Activated CD8-positive, alpha-beta memory T cell treated with anti-CD3 and anti-CD28 coated beads, Interleukin-2, amount 10 ng/mL, durations not matched to agents 7 days and 5 days (primary cell): ENCODE data around the gene PTPN12. TPM values are rescaled to one million over a fixed set of nuclear protein-coding genes. Genes with fewer than 3 reads are reported as not detected.

Experiments
- ATAC-seq: fragments of 150-1000 bp; cut with Tn5 transposase; one replicate; pipeline ENCODE4 v1.10.0; 2021; ENCODE audit warnings: moderate library complexity
- CTCF ChIA-PET: fragments of 350-600 bp; sonication (Branson Sonifier 250); formaldehyde crosslinking; loops from one replicate; lab custom pipeline; 2021; ENCODE audit warnings: antibody characterized with exemption; lab: Charles Lee
- DNase-seq: peaks from one replicate; pipeline ENCODE4 v3.0.0-alpha.2; 2020
- H3K27ac Mint-ChIP-seq: one replicate; pipeline ENCODE4 v1.8.0; 2021; ENCODE audit warnings: mild to moderate bottlenecking, mixed read lengths
- H3K27me3 Mint-ChIP-seq: one replicate; pipeline ENCODE4 v1.8.0; 2021; ENCODE audit warnings: mixed read lengths
- H3K36me3 Mint-ChIP-seq: one replicate; pipeline ENCODE4 v1.8.0; 2021; ENCODE audit warnings: mild to moderate bottlenecking, mixed read lengths
- H3K4me1 Mint-ChIP-seq: one replicate; pipeline ENCODE4 v1.8.0; 2021; ENCODE audit warnings: mixed read lengths
- H3K4me3 Mint-ChIP-seq: one replicate; pipeline ENCODE4 v1.8.0; 2021; ENCODE audit warnings: mild to moderate bottlenecking, moderate library complexity, mixed read lengths
- H3K9me3 Mint-ChIP-seq: one replicate; pipeline ENCODE4 v1.8.0; 2022; ENCODE audit warnings: low read depth, mixed read lengths
- total RNA-seq, 2 experiments: library from RNA; stranded (reverse); gene quantifications; one replicate each; pipeline ENCODE4 v1.2.3, GENCODE V29; 2021

PTPN12 gene
- total RNA-seq, 2 experiments from 2014 or later: 20.6 to 20.8 TPM

DNA sequence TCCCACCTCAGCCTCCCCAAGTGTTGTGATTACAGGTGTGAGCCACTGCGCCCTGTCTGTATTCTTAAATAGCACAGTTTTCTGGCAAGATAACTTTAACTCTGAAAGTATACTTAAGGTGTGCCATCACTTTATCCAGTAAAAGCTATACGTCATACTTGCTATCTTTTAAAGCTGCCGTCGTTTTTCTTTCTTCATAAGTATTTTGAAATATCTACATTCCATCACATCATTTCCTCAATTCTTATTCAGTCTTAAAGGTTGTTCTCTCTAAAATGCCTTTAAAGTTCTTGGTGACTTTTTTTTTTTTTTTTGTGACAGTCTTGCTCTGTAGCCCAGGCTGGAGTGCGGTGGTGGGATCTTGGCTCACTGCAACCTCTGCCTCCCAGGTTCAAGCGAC lies 34.7 kb downstream of the PTPN12 start:
- DNase-seq (no peak), ATAC-seq (no peak)
- CTCF ChIA-PET: no interaction called here
- Mint-ChIP-seq H3K27ac (no peak overlapping the region), H3K27me3 (no peaks in the 10 kb centered on the region), H3K4me3 (no peak overlapping the region), H3K9me3 (no peaks in the 10 kb centered on the region), H3K4me1 (no peaks in the 10 kb centered on the region), H3K36me3 (no peaks in the 10 kb centered on the region)

DNA sequence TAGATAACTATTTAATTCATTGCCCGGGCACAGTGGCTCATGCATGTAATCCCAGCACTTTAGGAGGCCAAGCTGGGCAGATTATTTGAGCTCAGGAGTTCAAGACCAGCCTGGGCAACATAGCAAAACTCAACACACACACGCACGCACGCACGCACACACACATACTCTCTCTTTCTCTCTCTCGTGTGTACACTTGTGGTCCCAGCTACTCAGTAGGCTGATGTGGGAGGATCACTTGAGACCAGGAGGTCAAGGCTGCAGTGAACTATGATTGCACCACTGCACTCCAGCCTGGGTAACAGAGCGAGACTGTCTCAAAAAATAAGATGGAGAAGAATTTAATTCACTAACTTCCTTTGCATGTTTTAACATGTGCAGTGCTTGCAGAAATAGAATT lies 38.1 kb downstream of the PTPN12 start:
- Mint-ChIP-seq H3K36me3 (no peaks in the 10 kb centered on the region), H3K9me3 (no peaks in the 10 kb centered on the region), H3K27me3 (no peaks in the 10 kb centered on the region), H3K4me1 (no peaks in the 10 kb centered on the region), H3K4me3 (no peak overlapping the region), H3K27ac (no peak overlapping the region)
- DNase-seq: no peak
- CTCF ChIA-PET: no interaction called here
- ATAC-seq: no peak

DNA sequence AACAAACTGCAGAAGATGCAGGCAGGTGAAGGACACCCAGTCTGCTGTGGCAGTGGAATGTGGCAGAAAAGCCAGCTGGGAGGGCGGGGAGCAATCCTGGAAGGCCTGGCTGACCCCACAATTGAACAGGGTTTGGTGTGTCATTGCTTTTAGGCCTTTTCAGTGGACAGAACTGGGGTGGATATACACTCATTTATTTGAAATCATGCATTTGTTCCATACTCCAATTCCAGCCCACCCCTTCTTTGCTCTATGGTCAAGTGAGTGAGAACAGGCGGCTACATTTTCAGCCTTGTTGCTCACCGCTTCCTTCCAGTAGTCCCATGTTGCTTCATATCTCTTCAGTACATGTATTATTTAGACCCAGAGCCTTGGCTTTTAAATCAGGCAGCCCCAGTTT lies 39.8 kb downstream of the PTPN12 start:
- no peak overlapping the region for H3K27ac Mint-ChIP-seq
- CTCF ChIA-PET: no interaction called here
- no peaks in the 10 kb centered on the region for H3K27me3 Mint-ChIP-seq
- H3K4me3 Mint-ChIP-seq: no peak overlapping the region
- no peaks in the 10 kb centered on the region for H3K9me3 Mint-ChIP-seq
- no peak for ATAC-seq
- DNase-seq: no peak
- no peaks in the 10 kb centered on the region for H3K36me3 Mint-ChIP-seq
- no peaks in the 10 kb centered on the region for H3K4me1 Mint-ChIP-seq

DNA sequence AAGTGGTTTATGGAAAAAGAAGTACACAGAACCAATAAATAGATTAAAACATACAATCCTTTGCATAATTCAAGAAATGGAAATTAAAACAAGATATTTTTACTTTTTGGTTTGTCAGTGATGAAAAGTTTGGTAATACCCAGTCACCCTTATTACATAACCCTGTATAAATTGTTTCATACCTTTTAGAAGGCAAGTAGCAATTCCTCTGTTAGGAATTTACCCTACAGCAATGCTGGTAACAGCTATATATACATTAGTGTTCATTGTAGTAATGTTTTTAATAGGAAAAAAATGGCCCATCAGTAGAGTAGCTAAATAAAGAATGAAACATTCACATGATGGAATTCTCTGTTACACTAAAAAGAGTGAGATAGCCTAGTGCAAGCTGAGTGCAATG lies 42.7 kb downstream of the PTPN12 start:
- ATAC-seq: no peak
- H3K4me3 Mint-ChIP-seq: no peak overlapping the region
- no peaks in the 10 kb centered on the region for H3K27me3 Mint-ChIP-seq
- H3K27ac Mint-ChIP-seq: no peak overlapping the region
- H3K36me3 Mint-ChIP-seq: peaks cover 1% of the 10 kb centered on the region
- no peaks in the 10 kb centered on the region for H3K9me3 Mint-ChIP-seq
- CTCF ChIA-PET: no interaction called here
- DNase-seq: no peak
- H3K4me1 Mint-ChIP-seq: no peaks in the 10 kb centered on the region

DNA sequence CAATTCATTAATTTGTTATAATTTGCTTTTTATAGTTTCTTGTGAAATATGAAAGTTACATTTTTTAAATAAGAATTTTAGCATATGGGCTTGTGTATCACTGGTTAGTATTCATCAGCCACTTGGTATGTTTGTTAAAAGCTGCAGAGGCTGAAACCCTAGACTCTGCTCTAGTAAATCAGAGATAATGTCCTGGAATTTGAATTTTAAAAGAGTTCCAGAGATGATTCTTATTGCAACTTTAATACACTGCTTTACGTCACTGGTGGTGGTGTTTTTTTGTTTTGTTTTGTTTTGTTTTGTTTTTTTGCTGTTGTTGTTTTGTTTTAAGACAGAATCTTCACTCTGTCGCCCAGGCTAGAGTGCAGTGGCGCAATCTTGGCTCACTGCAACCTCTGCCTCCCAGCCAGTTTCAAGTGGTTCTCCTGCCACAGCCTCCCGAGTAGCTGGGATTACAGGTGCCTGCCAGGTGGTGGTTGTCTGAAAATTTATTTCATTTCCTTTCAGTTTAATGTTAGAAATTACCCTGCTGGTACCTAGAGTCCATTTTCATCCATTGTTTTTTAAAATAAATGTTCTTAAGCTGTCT lies 43.8 kb downstream of the PTPN12 start:
- CTCF ChIA-PET: interaction anchor here (0.8 kb wide), 1 partner anchor 16 kb away, joined by 3 read pairs; no protein-coding TSS in a partner anchor
- Mint-ChIP-seq H3K27me3 (no peaks in the 10 kb centered on the region), H3K27ac (no peak overlapping the region), H3K4me3 (no peak overlapping the region), H3K4me1 (no peaks in the 10 kb centered on the region), H3K36me3 (peaks cover 1% of the 10 kb centered on the region), H3K9me3 (no peaks in the 10 kb centered on the region)
- ATAC-seq: no peak
- no peak for DNase-seq

DNA sequence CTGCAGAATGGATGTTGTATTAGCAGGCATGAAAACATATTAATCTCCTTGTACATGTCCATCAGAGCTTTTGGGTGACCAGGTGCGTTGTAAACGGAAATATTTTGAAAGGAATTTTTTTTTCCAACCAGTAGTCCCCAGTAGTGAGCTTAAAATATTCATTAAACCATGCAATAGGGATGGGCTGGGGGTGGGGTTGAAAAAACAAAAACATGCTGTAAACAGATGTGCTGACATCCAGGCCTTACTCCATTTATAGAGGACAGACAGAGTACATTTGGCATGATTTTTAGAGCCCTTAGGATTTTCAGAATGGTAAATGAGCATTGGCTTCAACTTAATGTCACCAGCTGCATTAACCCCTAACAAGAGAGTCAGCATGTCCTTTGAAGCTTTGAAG lies 50.2 kb downstream of the PTPN12 start:
- no peaks in the 10 kb centered on the region for H3K4me1 Mint-ChIP-seq
- no peaks in the 10 kb centered on the region for H3K36me3 Mint-ChIP-seq
- no peak overlapping the region for H3K4me3 Mint-ChIP-seq
- no peak overlapping the region for H3K27ac Mint-ChIP-seq
- ATAC-seq (no peak), DNase-seq (no peak)
- no peaks in the 10 kb centered on the region for H3K9me3 Mint-ChIP-seq
- H3K27me3 Mint-ChIP-seq: no peaks in the 10 kb centered on the region
- CTCF ChIA-PET: interaction anchor here (1.0 kb wide), 1 partner anchor 433 kb away, joined by 3 read pairs; no protein-coding TSS in a partner anchor

DNA sequence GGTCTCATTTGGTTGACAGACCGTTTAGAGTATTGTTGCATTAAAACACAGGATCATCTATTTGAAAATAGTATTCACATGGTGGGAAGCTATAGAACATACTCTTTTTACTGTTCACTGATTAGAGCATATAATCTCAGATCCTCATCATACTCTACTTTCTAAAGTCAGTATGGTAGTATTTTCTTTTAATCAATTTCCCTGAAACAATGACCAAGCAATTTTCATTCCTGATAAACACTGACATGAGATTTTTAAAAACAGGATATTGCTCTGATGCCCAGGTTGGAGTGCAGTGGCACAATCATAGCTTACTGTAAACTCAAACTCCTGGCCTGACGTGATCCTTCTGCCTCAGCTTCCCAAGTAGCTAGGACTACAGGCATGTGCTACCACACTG lies 63.9 kb downstream of the PTPN12 start:
- Mint-ChIP-seq H3K27ac (no peak overlapping the region), H3K27me3 (no peaks in the 10 kb centered on the region), H3K36me3 (peaks cover 1% of the 10 kb centered on the region), H3K4me1 (no peaks in the 10 kb centered on the region), H3K4me3 (no peak overlapping the region), H3K9me3 (no peaks in the 10 kb centered on the region)
- CTCF ChIA-PET: interaction anchor here (1.1 kb wide), 1 partner anchor 10 kb away, joined by 3 read pairs; no protein-coding TSS in a partner anchor
- ATAC-seq: no peak
- DNase-seq: no peak

DNA sequence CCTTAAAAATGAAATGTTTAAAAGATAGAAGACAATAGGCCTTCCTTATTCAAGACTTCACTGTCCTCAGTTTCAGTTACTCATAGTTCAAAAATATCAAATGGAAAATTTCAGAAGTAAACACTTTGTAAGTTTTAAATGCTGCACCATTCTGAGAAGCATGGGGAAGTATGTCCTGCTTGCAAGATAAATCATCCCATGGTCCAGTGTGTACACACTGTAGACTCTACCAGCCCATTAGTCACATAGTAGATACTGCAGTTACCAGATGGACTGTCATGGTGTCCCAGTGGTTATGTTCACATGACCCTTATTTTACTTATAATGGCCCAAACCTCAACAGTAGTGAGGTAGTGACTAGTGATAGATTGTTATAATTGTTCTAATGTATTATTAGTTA lies 69.5 kb downstream of the PTPN12 start:
- Mint-ChIP-seq H3K4me1 (no peaks in the 10 kb centered on the region), H3K9me3 (no peaks in the 10 kb centered on the region)

DNA sequence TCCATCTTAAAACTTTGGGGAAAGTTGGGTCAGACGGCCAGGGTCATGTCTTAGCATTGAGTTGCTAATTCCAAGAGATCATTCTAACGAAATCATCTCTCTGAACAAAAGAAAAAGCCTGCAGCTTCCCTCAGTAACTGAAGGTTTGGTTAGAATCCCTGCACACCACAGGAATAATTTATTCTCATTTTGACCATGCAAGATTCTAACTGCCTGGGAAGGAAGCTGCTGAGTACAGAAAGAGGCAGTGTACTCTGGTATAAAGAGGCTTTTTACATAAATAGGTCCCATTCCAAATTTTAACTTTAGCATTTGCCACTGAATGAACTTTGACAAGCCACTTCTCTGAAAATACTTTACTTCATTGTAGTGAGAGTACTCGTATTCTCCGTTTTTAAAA lies 82.2 kb downstream of the PTPN12 start:
- Mint-ChIP-seq H3K4me3 (no peak overlapping the region), H3K4me1 (no peaks in the 10 kb centered on the region), H3K9me3 (no peaks in the 10 kb centered on the region), H3K36me3 (no peaks in the 10 kb centered on the region), H3K27me3 (no peaks in the 10 kb centered on the region), H3K27ac (no peak overlapping the region)
- ATAC-seq (no peak), DNase-seq (no peak)
- CTCF ChIA-PET: no interaction called here

More for the DNA sequence above, 69.5 kb downstream of the PTPN12 start:
- no peak for DNase-seq
- CTCF ChIA-PET: no interaction called here
- ATAC-seq: no peak
- Mint-ChIP-seq H3K36me3 (peaks cover 1% of the 10 kb centered on the region), H3K27ac (no peak overlapping the region), H3K27me3 (no peaks in the 10 kb centered on the region), H3K4me3 (no peak overlapping the region)

DNA sequence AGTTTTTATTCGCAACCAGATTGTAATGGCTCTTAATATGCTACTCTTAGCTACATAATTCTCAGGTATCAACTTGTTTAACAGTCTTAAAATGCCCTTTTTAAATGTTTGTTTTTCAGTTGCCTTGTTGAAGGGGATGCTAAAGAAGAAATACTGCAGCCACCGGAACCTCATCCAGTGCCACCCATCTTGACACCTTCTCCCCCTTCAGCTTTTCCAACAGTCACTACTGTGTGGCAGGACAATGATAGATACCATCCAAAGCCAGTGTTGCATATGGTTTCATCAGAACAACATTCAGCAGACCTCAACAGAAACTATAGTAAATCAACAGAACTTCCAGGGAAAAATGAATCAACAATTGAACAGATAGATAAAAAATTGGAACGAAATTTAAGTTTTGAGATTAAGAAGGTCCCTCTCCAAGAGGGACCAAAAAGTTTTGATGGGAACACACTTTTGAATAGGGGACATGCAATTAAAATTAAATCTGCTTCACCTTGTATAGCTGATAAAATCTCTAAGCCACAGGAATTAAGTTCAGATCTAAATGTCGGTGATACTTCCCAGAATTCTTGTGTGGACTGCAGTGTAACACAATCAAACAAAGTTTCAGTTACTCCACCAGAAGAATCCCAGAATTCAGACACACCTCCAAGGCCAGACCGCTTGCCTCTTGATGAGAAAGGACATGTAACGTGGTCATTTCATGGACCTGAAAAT lies 89.7 kb downstream of the PTPN12 start:
- Mint-ChIP-seq H3K27ac (no peak overlapping the region), H3K9me3 (no peaks in the 10 kb centered on the region), H3K36me3 (peaks cover 7% of the 10 kb centered on the region), H3K4me3 (no peak overlapping the region), H3K27me3 (no peaks in the 10 kb centered on the region), H3K4me1 (no peaks in the 10 kb centered on the region)
- ATAC-seq (no peak), DNase-seq (no peak)
- CTCF ChIA-PET: interaction anchor here (1.0 kb wide), 1 partner anchor 25 kb away, joined by 3 read pairs; no protein-coding TSS in a partner anchor

DNA sequence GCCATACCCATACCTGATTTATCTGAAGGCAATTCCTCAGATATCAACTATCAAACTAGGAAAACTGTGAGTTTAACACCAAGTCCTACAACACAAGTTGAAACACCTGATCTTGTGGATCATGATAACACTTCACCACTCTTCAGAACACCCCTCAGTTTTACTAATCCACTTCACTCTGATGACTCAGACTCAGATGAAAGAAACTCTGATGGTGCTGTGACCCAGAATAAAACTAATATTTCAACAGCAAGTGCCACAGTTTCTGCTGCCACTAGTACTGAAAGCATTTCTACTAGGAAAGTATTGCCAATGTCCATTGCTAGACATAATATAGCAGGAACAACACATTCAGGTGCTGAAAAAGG lies 90.2 kb downstream of the PTPN12 start:
- CTCF ChIA-PET: no interaction called here
- peaks cover 7% of the 10 kb centered on the region for H3K36me3 Mint-ChIP-seq
- no peak overlapping the region for H3K4me3 Mint-ChIP-seq
- no peaks in the 10 kb centered on the region for H3K4me1 Mint-ChIP-seq
- DNase-seq: no peak
- no peak for ATAC-seq
- H3K27me3 Mint-ChIP-seq: no peaks in the 10 kb centered on the region
- no peaks in the 10 kb centered on the region for H3K9me3 Mint-ChIP-seq
- H3K27ac Mint-ChIP-seq: no peak overlapping the region

DNA sequence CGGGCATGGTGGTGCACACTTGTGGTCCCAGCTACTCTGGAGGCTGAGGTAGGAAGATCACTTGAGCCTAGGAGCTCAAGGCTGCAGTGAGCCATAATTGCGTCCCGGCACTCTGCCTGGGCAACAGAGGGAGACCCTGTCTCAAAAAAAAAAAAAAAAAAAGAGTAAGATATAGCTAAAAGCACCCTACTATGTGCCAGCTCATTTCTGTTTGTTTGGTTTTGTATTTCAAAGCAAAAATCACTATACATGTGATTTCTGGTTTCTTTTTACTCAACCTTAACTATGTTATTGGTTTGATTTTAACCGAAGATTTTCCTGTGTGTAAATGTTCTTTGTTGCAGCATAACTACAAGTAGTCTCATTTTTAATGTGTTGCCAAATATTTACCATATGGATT lies 92.7 kb downstream of the PTPN12 start:
- Mint-ChIP-seq H3K27ac (no peak overlapping the region), H3K27me3 (no peaks in the 10 kb centered on the region), H3K36me3 (peaks cover 7% of the 10 kb centered on the region), H3K4me1 (no peaks in the 10 kb centered on the region), H3K4me3 (no peak overlapping the region), H3K9me3 (no peaks in the 10 kb centered on the region)
- CTCF ChIA-PET: no interaction called here
- ATAC-seq (no peak), DNase-seq (no peak)

DNA sequence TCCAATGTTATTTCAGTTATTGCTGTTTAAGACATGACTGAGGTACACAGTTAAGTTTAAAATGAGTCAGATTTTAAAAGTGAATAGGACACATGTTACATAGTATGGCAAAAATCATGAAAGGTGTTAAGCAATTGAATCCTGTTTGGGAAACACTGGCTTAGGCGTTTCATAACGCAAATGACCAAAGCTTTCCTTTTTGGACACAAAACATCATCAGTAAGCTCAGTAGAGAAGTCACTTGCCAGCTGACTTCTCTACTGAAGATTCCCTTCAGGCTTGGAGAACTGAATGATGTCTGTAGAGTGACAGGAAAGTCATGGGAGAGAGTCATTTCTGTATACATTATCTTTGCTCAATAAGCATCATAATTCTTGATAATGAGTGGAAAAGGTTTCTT lies 94.7 kb downstream of the PTPN12 start:
- Mint-ChIP-seq H3K36me3 (peaks cover 5% of the 10 kb centered on the region), H3K27me3 (no peaks in the 10 kb centered on the region), H3K4me1 (no peaks in the 10 kb centered on the region), H3K9me3 (no peaks in the 10 kb centered on the region), H3K27ac (no peak overlapping the region), H3K4me3 (no peak overlapping the region)
- DNase-seq: no peak
- CTCF ChIA-PET: interaction anchor here (1.8 kb wide), 1 partner anchor 20 kb away, joined by 5 read pairs; no protein-coding TSS in a partner anchor
- no peak for ATAC-seq

DNA sequence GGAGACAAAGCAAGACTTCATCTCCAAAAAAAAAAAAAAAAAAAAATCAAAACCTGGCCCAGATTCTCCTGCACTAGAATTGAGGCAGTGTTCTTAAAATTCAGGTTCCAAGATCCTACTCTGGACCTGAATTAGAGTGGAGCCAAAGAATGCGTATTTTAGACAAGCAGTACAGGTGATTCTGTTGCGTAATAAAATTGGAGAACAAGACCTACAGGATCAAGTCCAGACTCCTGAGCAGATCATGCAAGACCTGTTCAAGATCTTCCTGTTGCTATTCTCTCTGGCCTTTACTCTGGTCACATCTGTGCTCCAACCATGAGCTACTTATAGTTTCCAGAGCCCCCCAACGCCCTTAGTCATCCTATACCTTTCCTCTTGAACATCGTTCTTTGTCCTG lies 107.7 kb downstream of the PTPN12 start:
- no peak for DNase-seq
- CTCF ChIA-PET: no interaction called here
- no peak for ATAC-seq
- H3K9me3 Mint-ChIP-seq: no peaks in the 10 kb centered on the region
- no peaks in the 10 kb centered on the region for H3K4me1 Mint-ChIP-seq
- no peak overlapping the region for H3K4me3 Mint-ChIP-seq
- no peaks in the 10 kb centered on the region for H3K27me3 Mint-ChIP-seq
- no peaks in the 10 kb centered on the region for H3K36me3 Mint-ChIP-seq
- no peak overlapping the region for H3K27ac Mint-ChIP-seq
